ENCODE results near the gene ACKR2. TPM values are rescaled to one million over a fixed set of nuclear protein-coding genes. Genes with fewer than 3 reads are reported as not detected.

ACKR2 gene
- total and polyA plus RNA-seq, 8 donors: 0.77 to 7.9 (median 2.0) TPM

- ATAC-seq (no peak), DNase-seq (no peak)
- Histone ChIP-seq H3K4me1 (no peaks in the 10 kb centered on the region), H3K36me3 (no peaks in the 10 kb centered on the region), H3K4me3 (no peak overlapping the region), H3K27me3 (peaks cover 0 to 3% of the 10 kb centered on the region in 2 donors), H3K9me3 (no peaks in the 10 kb centered on the region), H3K27ac (no peak overlapping the region)
- TF ChIP-seq CTCF (IDR thresholded peaks at IDR 0.05): no peak
- intact Hi-C loops (cut with DNase I): no loop called here
Observed at GRCh38 chr3:42887084-42887483, 77.8 kb downstream of the ACKR2 start.

GRCh38 chr3:42891042-42891441 is 81.8 kb downstream of the ACKR2 start:
- intact Hi-C loops (cut with DNase I): no loop called here
- Histone ChIP-seq H3K27ac (no peak overlapping the region), H3K9me3 (no peaks in the 10 kb centered on the region), H3K4me1 (no peaks in the 10 kb centered on the region), H3K4me3 (no peak overlapping the region), H3K27me3 (peaks cover 0 to 3% of the 10 kb centered on the region in 2 donors), H3K36me3 (no peaks in the 10 kb centered on the region)
- DNase-seq (no peak), ATAC-seq (no peak)
- TF ChIP-seq CTCF (IDR thresholded peaks at IDR 0.05): no peak

- no peaks in the 10 kb centered on the region for H3K4me1 ChIP-seq
- DNase-seq: no peak
- no peaks in the 10 kb centered on the region for H3K9me3 ChIP-seq
- TF ChIP-seq CTCF (IDR thresholded peaks at IDR 0.05): no peak
- intact Hi-C loops (cut with DNase I): no loop called here
- H3K27ac ChIP-seq: no peak overlapping the region
- no peak overlapping the region for H3K4me3 ChIP-seq
- H3K27me3 ChIP-seq: peaks cover 0 to 3% of the 10 kb centered on the region in 2 donors
- no peaks in the 10 kb centered on the region for H3K36me3 ChIP-seq
- ATAC-seq: no peak
Observed at GRCh38 chr3:42892169-42892568, 82.9 kb downstream of the ACKR2 start.

- TF ChIP-seq CTCF (IDR thresholded peaks at IDR 0.05): no peak
- intact Hi-C loops (cut with DNase I): no loop called here
- Histone ChIP-seq H3K4me1 (no peaks in the 10 kb centered on the region), H3K9me3 (no peaks in the 10 kb centered on the region), H3K36me3 (no peaks in the 10 kb centered on the region), H3K27me3 (no peaks in the 10 kb centered on the region), H3K4me3 (no peak overlapping the region), H3K27ac (no peak overlapping the region)
- ATAC-seq (no peak), DNase-seq (no peak)
Observed at GRCh38 chr3:42892807-42893206, 83.6 kb downstream of the ACKR2 start.

- no peaks in the 10 kb centered on the region for H3K27me3 ChIP-seq
- intact Hi-C loops (cut with DNase I): no loop called here
- no peak for ATAC-seq
- H3K4me1 ChIP-seq: no peaks in the 10 kb centered on the region
- no peaks in the 10 kb centered on the region for H3K36me3 ChIP-seq
- no peaks in the 10 kb centered on the region for H3K9me3 ChIP-seq
- H3K27ac ChIP-seq: no peak overlapping the region
- no peak for DNase-seq
- TF ChIP-seq CTCF (IDR thresholded peaks at IDR 0.05): no peak
- no peak overlapping the region for H3K4me3 ChIP-seq
Observed at GRCh38 chr3:42894698-42895579, 85.7 kb downstream of the ACKR2 start.
